GM18861 (cell line): ENCODE data around the gene SPACA9.

Experiments
- ATAC-seq: cut with Tn5 transposase; IDR thresholded peaks from one replicate; pipeline ENCODE4 v1.9.1; 2021; ENCODE audit not compliant: unreplicated experiment

The SPACA9 gene

DNA sequence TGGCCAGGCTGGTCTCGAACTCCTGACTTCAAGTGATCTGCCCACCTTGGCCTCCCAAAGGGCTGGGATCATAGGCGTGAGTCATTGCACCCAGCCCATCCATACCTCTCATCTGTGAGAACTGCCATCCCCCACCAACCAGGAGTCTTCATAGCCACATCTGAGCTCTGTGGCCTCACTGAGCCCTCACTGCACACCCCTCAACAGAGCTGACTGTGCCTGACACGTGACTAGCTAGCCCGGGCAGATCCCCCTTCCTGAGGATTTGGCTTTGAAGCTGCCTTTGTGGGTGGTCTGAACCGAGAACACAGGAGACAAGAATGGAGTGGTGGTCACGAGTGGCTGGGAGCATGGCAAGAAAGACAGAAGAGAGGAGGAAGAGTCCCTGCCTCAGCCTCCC is 16.2 kb upstream of the SPACA9 start:
- no peak for ATAC-seq

- no peak for ATAC-seq
Observed at GRCh38 chr9:132863096-132863495, 15.6 kb upstream of the SPACA9 start.

DNA sequence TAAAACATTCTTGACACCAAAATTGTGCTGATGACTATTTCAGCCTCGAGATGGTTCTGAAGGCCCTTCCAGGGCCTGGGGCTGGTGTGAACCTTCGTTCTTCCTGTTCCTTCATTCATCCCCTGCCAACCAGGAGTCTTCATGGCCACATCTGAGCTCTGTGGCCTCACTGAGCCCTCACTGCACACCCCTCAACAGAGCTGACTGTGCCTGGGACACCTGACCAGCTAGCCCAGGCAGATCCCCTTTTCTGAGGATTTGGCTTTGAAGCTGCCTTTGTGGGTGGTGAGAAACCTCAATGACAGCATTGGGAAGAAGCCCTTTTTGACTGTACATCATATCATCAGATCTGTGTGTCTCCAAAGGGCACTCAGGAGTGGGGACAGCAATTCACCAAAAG is 14.4 kb upstream of the SPACA9 start:
- no peak for ATAC-seq

- no peak for ATAC-seq
Observed at GRCh38 chr9:132864691-132865090, 14.0 kb upstream of the SPACA9 start.

DNA sequence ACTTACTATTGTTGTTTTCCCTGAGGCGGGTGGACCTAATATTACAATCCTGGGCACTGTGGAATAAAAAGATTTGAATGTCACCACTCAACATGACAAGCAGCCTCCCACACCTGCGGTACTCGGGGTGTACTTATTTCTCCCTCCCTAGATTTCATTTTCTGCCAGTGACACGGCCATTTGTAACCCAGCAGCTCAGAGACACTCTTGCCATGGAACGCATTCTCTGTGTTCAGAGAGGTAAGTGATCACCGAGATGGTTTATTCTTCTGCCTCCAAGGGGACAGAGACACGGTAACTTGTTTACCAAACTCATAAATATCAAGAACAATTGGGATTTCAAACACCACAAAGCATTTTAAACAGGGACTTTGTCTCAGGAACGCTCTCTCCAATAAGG is 11.8 kb upstream of the SPACA9 start:
- ATAC-seq: no peak

DNA sequence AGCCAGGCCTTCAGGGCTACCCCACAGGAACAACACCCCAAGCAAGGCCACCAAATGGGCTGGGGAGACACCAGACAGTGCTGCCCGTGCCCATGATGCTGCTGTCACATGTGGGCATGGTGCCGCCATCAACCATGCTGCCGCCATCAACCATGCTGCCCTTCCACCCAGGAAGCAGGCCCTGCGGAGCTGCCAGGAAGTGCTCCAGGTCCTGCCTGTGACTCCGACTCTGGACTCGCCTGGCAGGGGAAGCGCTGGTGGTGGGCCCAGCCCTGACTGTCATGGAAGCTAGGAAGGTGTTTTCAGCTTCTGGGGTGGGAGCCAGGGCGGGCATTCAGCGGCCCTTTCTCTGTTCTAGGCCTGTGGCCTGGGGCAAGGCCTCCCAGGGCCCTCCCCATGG is 9.4 kb upstream of the SPACA9 start:
- ATAC-seq: no peak

- ATAC-seq: no peak
Observed at GRCh38 chr9:132873403-132873802, 5.3 kb upstream of the SPACA9 start.

GRCh38 chr9:132875159-132875558 is 3.5 kb upstream of the SPACA9 start:
- no peak for ATAC-seq

DNA sequence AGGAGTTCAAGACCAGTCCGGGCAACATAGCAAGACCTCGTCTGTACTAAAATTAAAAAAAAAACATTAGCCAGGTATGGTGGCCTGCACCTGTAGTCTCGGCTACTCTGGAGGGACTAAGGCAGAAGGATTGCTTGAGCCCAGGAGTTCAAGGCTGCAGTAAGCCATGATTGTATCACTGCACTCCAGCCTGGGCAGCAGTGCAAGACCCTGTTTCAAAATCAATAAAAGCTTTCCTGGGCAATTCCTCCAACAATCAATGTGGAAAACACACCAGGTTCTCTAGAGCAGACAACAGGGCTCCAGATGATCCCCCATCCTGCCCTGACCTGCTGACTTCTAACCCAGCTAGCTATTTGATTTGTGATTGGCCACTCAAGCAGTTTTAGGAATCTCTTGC is 1.8 kb upstream of the SPACA9 start:
- no peak for ATAC-seq

DNA sequence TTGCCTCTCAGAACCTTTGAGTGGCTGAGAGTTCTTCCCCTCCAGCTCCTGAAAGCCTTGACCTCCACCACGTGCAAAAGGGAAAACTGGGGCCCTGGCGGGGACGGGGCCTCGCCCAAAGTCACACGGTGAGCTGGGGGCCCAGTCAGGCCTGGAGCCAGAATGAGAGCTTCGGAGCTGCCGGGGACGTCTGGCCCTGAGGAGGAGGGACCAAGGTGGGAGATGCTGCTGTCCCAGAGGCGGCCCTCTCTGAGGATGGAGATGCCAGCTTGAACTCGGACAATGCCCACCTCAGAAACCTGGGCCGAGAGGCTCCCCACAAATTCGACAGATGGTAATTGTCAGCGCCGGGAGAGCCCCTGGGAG is 1.3 kb upstream of the SPACA9 start:
- no peak for ATAC-seq

DNA sequence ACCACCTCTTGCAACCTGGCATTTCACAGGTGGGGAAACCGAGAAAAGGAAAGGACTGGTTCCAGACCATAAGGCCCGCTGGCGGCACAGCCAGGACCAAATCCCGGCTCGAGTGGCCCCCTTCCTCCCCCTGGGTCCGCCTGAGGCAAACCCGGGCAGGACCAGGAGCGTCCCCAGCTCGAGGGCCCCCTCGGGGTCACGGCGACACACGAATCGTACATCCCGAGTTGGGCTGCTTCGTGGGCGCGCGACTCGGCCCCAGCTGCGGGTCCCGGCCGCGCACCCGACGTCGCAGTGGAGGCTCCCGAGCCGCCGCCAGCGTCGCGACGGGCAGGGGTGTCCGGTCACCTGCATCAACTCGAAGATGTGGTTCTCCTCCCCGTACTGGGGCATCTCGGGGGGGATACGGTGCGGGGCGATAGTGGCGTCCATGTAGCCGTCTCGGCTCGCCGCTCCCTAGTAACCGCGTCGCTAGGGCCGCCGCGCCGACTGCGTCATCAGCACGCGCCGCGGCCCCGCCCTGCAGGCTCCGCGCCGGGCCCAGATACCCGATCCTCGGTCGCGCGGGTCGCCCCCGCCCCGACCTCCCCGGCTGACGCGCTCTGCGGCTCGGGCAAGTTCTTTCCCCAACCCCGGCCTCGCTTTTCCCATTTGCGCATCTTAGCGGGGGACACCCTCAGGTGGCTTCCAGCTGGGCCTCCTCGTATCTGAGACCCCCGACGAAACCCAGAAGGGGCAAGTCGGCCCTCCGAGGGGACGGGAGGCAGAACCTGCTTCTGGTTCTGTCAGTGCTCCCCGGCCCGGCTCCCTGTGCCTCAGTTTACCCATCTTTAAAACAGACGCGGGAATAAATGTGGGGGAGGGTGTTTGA is 639 bp upstream of the SPACA9 start, which contains the start of gene AK8:
Gene AK8, minus strand, starts transcription at position 461 of the 871 bp plus-strand sequence. Its CDS starts 29 bp downstream, at position 432.
- ATAC-seq: peak; percentile 59

GRCh38 chr9:132879457-132880323 is 992 bp downstream of the SPACA9 start:
- ATAC-seq: no peak

DNA sequence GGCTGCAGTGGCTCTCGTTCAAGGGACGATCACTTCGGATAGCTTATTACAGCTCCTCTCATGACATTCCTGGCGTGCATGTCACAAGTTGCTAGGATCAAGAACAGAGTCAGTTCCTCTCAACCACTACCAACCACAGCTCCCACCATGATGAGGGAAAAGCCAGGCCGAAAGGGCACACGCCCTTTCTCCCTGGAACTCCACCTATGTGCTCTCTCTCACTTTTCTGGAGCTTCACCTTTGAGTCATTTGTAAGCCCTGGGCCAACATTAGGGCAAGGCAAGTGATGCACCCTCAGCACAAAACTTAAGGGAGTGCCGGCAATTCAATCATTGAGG is 1.6 kb downstream of the SPACA9 start:
- ATAC-seq: no peak

GRCh38 chr9:132881826-132882225 is 3.1 kb downstream of the SPACA9 start:
- ATAC-seq: no peak

DNA sequence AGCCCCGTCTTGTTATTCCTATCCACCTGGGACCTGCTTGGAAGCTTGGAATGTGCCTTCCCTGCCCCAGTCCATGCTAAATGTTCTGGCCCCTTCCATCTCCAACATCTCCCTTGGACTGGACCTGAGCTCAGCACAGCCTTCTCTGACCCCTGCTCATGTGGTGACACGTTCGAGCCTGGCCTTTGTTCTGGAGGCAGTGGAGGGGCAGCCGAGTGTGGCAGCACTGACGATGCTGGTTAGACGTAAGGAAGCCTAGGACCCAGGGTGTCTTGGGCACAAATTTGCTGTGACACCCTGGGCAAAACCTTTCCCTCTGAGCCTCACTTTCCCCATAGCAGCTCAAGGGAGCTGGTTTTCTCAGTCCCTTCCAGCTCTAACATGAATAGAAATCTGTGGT is 3.9 kb downstream of the SPACA9 start:
- no peak for ATAC-seq

- ATAC-seq: no peak
Observed at GRCh38 chr9:132883349-132884294, 4.9 kb downstream of the SPACA9 start.

- ATAC-seq: no peak
Observed at GRCh38 chr9:132885720-132886333, 7.1 kb downstream of the SPACA9 start.

- ATAC-seq: no peak
Observed at GRCh38 chr9:132886334-132886725, 7.6 kb downstream of the SPACA9 start.

GRCh38 chr9:132887181-132888120 is 8.8 kb downstream of the SPACA9 start:
- no peak for ATAC-seq

- ATAC-seq: no peak
Observed at GRCh38 chr9:132888151-132888550, 9.5 kb downstream of the SPACA9 start.
